B cell (primary cell): ENCODE measurements around the gene TRAPPC12. TPM values are rescaled to one million over a fixed set of nuclear protein-coding genes. Genes with fewer than 3 reads are reported as not detected.

Experiments used
- ATAC-seq: fragments of 200-7000 bp; cut with Tn5 transposase; one replicate; pipeline ENCODE4 v1.10.0; 2021; ENCODE audit warnings: low read depth, mild to moderate bottlenecking, moderate number of reproducible peaks, moderate library complexity
- CTCF ChIA-PET: fragments of 350-600 bp; sonication (Branson Sonifier 250); formaldehyde crosslinking; loops from one replicate; lab custom pipeline; 2021; ENCODE audit warnings: antibody characterized with exemption, inconsistent platforms; lab: Charles Lee
- POLR2A ChIA-PET: fragments of 350-600 bp; sonication (Branson Sonifier 250); formaldehyde crosslinking; loops from one replicate; lab custom pipeline; 2021; ENCODE audit warnings: antibody characterized with exemption; lab: Charles Lee
- DNase-seq: peaks from one replicate; pipeline ENCODE4 v3.0.0; 2013
- H2AFZ ChIP-seq: 2 replicates; pipeline ENCODE4 v1.6.1; 2012; ENCODE audit warnings: mild to moderate bottlenecking, low read depth, low read length; ENCODE audit not compliant: insufficient read depth, poor library complexity, severe bottlenecking
- H3K27ac ChIP-seq, 2 donors: 1 replicate in 1 of 2; 2 replicates in 1 of 2; pipeline ENCODE4 v1.5.1; 2012 to 2013; ENCODE audit warnings: low read length in 2 of 2, mild to moderate bottlenecking in 2 of 2, moderate library complexity in 1 of 2
- H3K27me3 ChIP-seq, 4 experiments: fragments of 200-600 bp in 1 of 4; sonication (generic) in 1 of 4; replicated peaks in 1 of 4; 1 replicate in 2 of 4; 2 replicates in 2 of 4; pipeline versions ENCODE4 v1.6.1 to v1.7.0; 2013 to 2016; ENCODE audit warnings: low read length in 3 of 4, mild to moderate bottlenecking in 2 of 4, mixed read lengths in 1 of 4, moderate library complexity in 1 of 4; ENCODE audit not compliant: insufficient read depth in 4 of 4, control insufficient read depth in 3 of 4; ENCODE audit errors: control extremely low read depth in 1 of 4
- H3K36me3 ChIP-seq, 2 experiments: replicated peaks in 1 of 2; 1 replicate in 1 of 2; 2 replicates in 1 of 2; pipeline versions ENCODE4 v1.6.1 to v1.7.1; 2013; ENCODE audit warnings: low read length in 1 of 2; ENCODE audit not compliant: insufficient read depth in 2 of 2, control insufficient read depth in 1 of 2; ENCODE audit errors: control extremely low read depth in 1 of 2, extremely low read depth in 1 of 2
- H3K4me1 ChIP-seq, 2 donors: fragments of 200-600 bp in 1 of 2; sonication (generic) in 1 of 2; 1 replicate in 1 of 2; 2 replicates in 1 of 2; pipeline versions ENCODE4 v1.5.1 to v1.6.1; 2013 to 2017; ENCODE audit warnings: low read length in 2 of 2; ENCODE audit not compliant: control insufficient read depth in 2 of 2, insufficient read depth in 2 of 2
- H3K4me2 ChIP-seq: replicated peaks from 2 replicates; pipeline ENCODE3; 2012; ENCODE audit warnings: mild to moderate bottlenecking, low read depth, low read length; ENCODE audit not compliant: poor library complexity, severe bottlenecking
- H3K4me3 ChIP-seq, 5 experiments: fragments of 200-600 bp in 1 of 5; sonication (generic) in 1 of 5; 1 replicate in 3 of 5; 2 replicates in 2 of 5; pipeline versions ENCODE4 v1.5.1 to v1.7.0; 2011 to 2016; ENCODE audit warnings: low read length in 4 of 5, mild to moderate bottlenecking in 4 of 5, low read depth in 2 of 5, control low read depth in 1 of 5, moderate library complexity in 1 of 5; ENCODE audit not compliant: insufficient read depth in 1 of 5; ENCODE audit errors: control extremely low read depth in 1 of 5, extremely low read depth in 1 of 5
- H3K79me2 ChIP-seq: fragments of 200-600 bp; sonication (generic); one replicate; pipeline ENCODE4 v1.6.0; 2016; ENCODE audit warnings: low read length; ENCODE audit not compliant: control insufficient read depth, insufficient read depth
- H3K9ac ChIP-seq: fragments of 200-600 bp; sonication (generic); 2 replicates; pipeline ENCODE4 v1.6.1; 2017; ENCODE audit warnings: mild to moderate bottlenecking, low read length, moderate library complexity
- H3K9me3 ChIP-seq, 3 donors: one replicate each; pipeline versions ENCODE4 v1.6.1 to v1.7.1; 2013; ENCODE audit warnings: low read length in 2 of 3; ENCODE audit not compliant: control insufficient read depth in 2 of 3, insufficient read depth in 1 of 3; ENCODE audit errors: control extremely low read depth in 1 of 3
- H4K20me1 ChIP-seq: 2 replicates; pipeline ENCODE4 v1.6.0; 2012; ENCODE audit warnings: mild to moderate bottlenecking, low read length; ENCODE audit not compliant: insufficient read depth, control insufficient read depth, poor library complexity, severe bottlenecking
- H3K27ac Mint-ChIP-seq: one replicate; pipeline ENCODE4 v1.8.0; 2021; ENCODE audit warnings: mixed read lengths
- H3K27me3 Mint-ChIP-seq: one replicate; pipeline ENCODE4 v1.8.0; 2021; ENCODE audit warnings: mixed read lengths
- H3K4me1 Mint-ChIP-seq: one replicate; pipeline ENCODE4 v1.8.0; 2021; ENCODE audit warnings: mixed read lengths
- H3K4me3 Mint-ChIP-seq: one replicate; pipeline ENCODE4 v1.8.0; 2021; ENCODE audit warnings: mixed read lengths
- H3K9me3 Mint-ChIP-seq: one replicate; pipeline ENCODE4 v1.8.0; 2022; ENCODE audit warnings: mixed read lengths; ENCODE audit not compliant: insufficient read depth
- EZH2 ChIP-seq: IDR thresholded peaks from 2 replicates; pipeline ENCODE4 v1.6.1; 2012; ENCODE audit warnings: borderline replicate concordance, low read depth, mild to moderate bottlenecking, moderate library complexity, low read length; ENCODE audit not compliant: insufficient read depth, poor library complexity, severe bottlenecking
- WGBS: methylation state at CpG from one replicate; pipeline ENCODE4 v1.1.5; 2013; ENCODE audit warnings: missing lambda C conversion rate; ENCODE audit not compliant: insufficient coverage; 5-methylcytosine and 5-hydroxymethylcytosine counted together
- intact Hi-C: fragments of 100-400 bp; cut with micrococcal nuclease; formaldehyde crosslinking; loops from one replicate; pipeline ENCODE4 v1.10.0; 2022
- polyA plus RNA-seq: library from polyadenylated mRNA; depleted of rRNA; stranded (reverse); fragments of >200 nt; gene quantifications from 2 replicates; pipeline ENCODE4 v1.2.3, GENCODE V29; 2012
- total RNA-seq, 2 donors: library from RNA; stranded (reverse); fragments of 120-200 nt in 1 of 2; gene quantifications; 1 replicate in 1 of 2; 2 replicates in 1 of 2; pipeline versions ENCODE4 v1.2.3 to v1.2.4, GENCODE V29; 2013 to 2022
- TF ChIP-seq, protein P1 (sequence below): fragments of 200-600 bp; IDR thresholded peaks from one replicate; pipeline ENCODE4 v1.8.0; 2022; ENCODE audit warnings: antibody characterized with exemption, mild to moderate bottlenecking

The TRAPPC12 gene
- total and polyA plus RNA-seq, 2 donors (not counting 1 experiment from before 2014, with no cell fraction given): 80.9 to 151 TPM

DNA sequence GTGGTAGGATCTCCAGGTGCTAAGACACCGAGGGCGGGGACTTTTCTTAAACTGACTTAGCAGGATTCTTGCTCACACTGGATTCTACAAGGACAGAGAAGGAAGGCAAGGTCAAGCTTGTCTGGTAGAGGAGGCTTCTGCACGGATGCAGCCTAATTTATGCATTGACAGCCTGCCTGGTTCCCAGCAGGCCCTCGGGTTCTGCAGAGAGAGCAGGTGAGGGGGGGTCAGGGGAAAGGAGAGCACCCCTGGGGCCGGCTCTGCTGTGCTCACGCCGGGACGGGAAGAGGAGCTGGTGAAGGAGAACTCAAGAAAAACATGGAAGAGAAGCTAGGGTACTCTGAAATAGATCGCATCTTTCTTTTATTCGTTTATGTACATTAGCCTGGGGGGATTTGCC lies 93.5 kb downstream of the TRAPPC12 start:
- ATAC-seq: no peak
- Mint-ChIP-seq H3K27ac (no peak overlapping the region), H3K9me3 (no peaks in the 10 kb centered on the region), H3K4me1 (no peaks in the 10 kb centered on the region), H3K27me3 (no peaks in the 10 kb centered on the region), H3K4me3 (no peak overlapping the region)
- H3K9ac ChIP-seq: no peak overlapping the region
- 91% methylated on average over 5 of the region's 10 CpGs for WGBS
- TF ChIP-seq EZH2: no peak
- TF ChIP-seq, protein P1, sequence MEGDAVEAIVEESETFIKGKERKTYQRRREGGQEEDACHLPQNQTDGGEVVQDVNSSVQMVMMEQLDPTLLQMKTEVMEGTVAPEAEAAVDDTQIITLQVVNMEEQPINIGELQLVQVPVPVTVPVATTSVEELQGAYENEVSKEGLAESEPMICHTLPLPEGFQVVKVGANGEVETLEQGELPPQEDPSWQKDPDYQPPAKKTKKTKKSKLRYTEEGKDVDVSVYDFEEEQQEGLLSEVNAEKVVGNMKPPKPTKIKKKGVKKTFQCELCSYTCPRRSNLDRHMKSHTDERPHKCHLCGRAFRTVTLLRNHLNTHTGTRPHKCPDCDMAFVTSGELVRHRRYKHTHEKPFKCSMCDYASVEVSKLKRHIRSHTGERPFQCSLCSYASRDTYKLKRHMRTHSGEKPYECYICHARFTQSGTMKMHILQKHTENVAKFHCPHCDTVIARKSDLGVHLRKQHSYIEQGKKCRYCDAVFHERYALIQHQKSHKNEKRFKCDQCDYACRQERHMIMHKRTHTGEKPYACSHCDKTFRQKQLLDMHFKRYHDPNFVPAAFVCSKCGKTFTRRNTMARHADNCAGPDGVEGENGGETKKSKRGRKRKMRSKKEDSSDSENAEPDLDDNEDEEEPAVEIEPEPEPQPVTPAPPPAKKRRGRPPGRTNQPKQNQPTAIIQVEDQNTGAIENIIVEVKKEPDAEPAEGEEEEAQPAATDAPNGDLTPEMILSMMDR: no peak
- H4K20me1 ChIP-seq: no peaks in the 10 kb centered on the region
- H3K27me3 ChIP-seq: no peaks in the 10 kb centered on the region
- H3K27ac ChIP-seq: no peak overlapping the region
- peaks cover 0 to 72% of the 10 kb centered on the region in 2 experiments for H3K36me3 ChIP-seq
- H3K4me1 ChIP-seq: no peaks in the 10 kb centered on the region
- no peaks in the 10 kb centered on the region for H3K79me2 ChIP-seq
- H3K4me3 ChIP-seq: no peak overlapping the region
- ChIA-PET CTCF (interaction anchor here (0.9 to 2.4 kb wide), 2 partner anchors 9 to 11 kb away, joined by 3 to 11 read pairs; no protein-coding TSS in a partner anchor), POLR2A (no interaction called here)
- intact Hi-C loops: no loop called here
- no peak overlapping the region for H2AFZ ChIP-seq
- no peaks in the 10 kb centered on the region for H3K9me3 ChIP-seq
- no peak for DNase-seq
- H3K4me2 ChIP-seq: no peak overlapping the region

DNA sequence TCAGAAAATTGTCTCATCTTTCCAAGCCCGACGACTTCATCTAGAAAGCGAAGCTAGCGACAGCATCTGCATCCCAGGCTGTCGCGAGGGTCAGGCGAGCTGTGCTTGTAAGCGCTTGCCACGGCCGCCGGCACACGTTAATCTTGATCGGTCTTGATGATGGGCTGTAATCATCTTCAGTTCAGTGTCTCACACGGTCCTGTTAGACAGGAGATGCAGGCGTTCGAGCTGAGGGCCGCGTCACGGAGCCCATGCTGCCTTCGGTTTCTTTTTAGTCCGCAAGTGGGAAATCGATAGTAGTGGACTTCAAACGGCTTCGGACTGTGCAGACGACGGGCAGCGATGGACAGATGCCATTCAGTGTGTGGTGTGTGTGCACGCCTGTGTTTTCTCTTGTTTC lies 96.3 kb downstream of the TRAPPC12 start:
- Histone ChIP-seq H3K79me2 (no peaks in the 10 kb centered on the region), H3K9me3 (peaks cover 0 to 7% (median 0%) of the 10 kb centered on the region in 3 donors), H3K4me2 (no peak overlapping the region), H3K4me1 (peaks cover 7 to 9% of the 10 kb centered on the region in 2 donors), H4K20me1 (no peaks in the 10 kb centered on the region), H3K9ac (no peak overlapping the region), H3K27ac (no peak overlapping the region), H3K36me3 (peaks cover 0 to 62% of the 10 kb centered on the region in 2 experiments), H3K27me3 (no peaks in the 10 kb centered on the region), H3K4me3 (no peak overlapping the region), H2AFZ (no peak overlapping the region)
- 98% methylated on average over 25 of the region's 28 CpGs for WGBS
- DNase-seq (no peak), ATAC-seq (no peak)
- H3K9me3 Mint-ChIP-seq: no peaks in the 10 kb centered on the region
- no peak overlapping the region for H3K4me3 Mint-ChIP-seq
- POLR2A ChIA-PET: no interaction called here
- intact Hi-C loops: no loop called here
- CTCF ChIA-PET: no interaction called here
- H3K4me1 Mint-ChIP-seq: peaks cover 9% of the 10 kb centered on the region
- no peak for TF ChIP-seq EZH2
- TF ChIP-seq, protein P1: no peak
- H3K27me3 Mint-ChIP-seq: no peaks in the 10 kb centered on the region
- H3K27ac Mint-ChIP-seq: no peak overlapping the region
